Hematopoietic multipotent progenitor cell treated with erythropoietin and hydrocortisone succinate and interleukin-3 and kit ligand, for 8 days (in vitro differentiated cells): ENCODE measurements around the gene IZUMO1R.
"Not testable (repeated sequence)": the region's sequence is repeated elsewhere in the genome, so short reads cannot be mapped to it uniquely, and the experiment has no call there.

Source experiments
- DNase-seq: peaks from one replicate; pipeline ENCODE4 v3.0.0-alpha.2; 2015

Gene IZUMO1R

DNA sequence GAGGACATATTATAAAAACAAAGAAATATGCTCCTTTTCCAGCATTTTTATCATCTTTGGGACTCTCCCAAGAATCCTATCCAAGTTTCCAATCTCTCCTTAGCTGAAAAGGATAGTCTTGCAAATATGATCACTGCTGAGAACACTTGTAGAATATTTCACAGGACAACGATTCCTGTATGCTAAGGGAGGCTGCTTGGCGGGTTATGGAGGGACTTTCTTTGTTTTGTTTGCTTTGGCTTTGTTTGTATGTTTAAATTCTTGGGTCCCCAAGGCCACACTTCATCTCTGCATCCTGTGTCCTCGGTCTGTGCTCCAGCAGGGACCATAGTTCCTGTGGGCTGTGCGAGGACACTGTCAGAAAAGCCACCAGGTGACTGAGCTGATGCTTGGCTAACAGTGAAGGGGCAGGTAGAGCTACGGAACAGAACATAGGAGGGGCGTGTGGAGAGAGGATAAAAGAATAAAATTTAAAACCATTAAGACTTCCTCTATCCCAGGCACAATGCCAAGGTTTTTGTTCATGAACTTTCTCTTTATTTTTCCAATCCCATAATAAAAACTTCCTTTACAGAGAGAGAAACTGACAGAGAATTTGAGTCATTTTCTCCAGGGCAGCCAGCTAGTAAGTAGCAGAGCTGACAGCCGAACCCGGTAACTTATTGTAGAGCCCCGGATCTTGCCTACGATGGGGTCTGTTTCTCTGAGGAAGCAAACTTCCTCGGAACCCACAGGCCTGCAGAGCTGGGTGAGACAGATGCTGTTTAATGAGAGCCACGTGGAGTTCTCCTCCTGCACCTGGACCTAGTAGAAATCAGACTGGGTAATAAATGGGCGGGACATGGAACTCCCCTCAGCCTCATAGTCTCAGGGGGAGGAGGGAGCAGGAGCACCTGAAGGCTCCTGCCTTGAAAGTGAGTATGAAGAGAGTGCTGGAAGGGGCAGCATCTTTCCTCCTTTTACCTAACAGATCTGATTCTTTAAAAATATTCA, at the start of gene IZUMO1R:
Gene IZUMO1R, plus strand, starts transcription at position 615 of the 993 bp plus-strand sequence. CDS start 1,057 bp downstream, outside the sequence.
- DNase-seq: no peak

DNA sequence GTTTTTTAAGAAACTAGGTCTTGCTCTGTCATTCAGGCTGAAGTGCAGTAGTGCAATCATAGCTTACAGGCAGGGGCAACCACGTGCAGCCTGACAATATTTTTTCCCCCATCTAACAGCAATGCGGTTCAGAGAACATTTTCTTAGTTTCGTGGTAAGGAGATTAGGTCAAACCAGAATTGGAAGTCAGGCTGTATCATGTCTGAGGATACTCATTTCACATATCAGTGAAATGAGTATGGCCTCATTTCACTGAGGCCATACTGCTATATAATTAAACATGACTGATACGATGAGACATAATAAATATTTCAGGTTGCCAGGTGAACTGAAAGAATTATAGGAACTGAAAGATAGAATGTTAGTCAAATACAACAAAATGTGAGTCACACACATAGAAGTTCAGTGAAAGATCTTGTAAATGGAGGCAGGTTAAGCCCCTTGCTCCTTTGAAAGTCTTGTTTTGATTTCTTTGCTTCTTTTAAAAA, 32.5 kb upstream of the IZUMO1R start:
- DNase-seq: no peak

DNA sequence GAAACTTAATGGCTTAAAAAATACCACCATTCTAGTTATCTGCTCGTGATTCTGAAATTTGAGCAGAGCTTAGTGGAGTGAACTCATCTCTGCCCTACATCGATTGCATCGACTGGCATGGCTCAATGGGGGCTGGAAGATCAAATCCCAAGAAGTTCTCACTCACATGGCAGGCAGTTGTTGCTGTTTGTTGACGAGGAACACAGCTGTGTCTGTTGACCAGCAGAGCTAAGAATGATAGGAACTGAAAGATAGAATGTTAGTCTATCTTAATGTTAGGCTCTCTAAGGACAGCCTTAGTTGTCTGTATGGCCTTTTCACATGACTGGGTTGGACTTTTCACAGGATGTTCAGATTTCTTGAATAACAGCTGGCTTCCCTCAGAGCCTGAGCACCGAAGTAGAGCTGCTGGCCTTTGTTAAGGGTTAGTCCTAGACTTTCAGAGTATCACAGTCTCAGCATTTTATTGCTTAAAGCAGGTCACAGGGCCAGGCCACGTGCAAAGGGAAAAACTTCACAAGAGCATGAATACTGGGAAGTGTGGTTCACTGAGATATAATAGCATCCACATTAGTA, 31.6 kb upstream of the IZUMO1R start:
- DNase-seq: no peak

DNA sequence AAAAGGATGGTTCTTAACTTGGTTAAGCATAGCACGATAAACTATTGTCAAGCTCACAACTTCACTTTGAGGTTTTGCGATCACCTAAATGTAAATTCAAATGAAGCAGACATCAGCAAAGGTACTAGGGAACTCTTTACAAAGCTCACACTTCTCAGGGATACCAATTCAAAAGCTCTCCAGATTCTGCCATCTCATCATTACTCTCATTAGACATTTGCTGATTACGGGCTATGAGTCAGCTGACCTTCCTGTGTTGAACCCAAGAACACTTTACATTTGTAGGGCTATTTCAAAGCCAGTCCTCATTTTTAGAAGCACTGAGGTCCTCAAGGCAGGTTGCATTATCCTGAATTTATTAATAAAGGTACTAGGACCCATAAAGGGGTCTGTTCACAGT, 28.4 kb upstream of the IZUMO1R start:
- DNase-seq: no peak

DNA sequence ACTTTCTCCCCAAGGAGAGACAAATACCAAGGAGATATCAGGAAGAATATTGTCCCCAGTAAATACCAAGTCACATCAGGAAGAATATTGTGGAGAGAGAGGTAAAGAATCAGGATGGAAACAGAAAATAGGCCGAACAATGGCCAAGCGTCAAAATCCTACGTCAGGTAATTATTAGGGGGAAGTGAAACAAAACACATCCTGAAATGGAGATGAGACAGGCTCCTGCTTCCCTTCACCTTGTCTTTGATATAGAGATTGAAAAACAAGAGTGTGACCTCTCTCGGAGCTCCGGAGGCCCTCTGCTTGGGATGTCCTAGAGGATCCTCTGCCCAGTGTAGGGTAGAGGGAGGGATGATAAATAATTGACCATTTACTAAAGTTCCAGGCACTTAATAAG, 27.4 kb upstream of the IZUMO1R start:
- DNase-seq: no peak

DNA sequence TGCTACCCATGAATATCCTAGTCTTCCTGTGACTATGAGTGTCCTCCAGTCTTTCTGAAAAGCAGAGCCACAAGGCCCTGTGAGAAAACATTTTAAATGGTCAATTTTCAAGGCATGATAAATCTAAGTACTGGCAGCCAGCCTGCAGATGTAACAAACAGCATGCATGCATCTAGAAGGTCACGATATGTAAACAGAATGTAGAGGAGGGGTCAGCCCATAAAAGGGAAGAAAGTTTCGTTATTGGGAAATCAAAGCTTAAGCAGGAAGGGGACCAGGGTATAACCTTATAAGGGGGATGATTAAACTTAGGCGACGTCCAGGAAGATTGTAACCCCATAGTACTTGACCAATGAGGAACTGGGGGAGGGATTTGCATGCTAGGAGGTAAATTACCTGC, 26.2 kb upstream of the IZUMO1R start:
- not testable (repeated sequence) for DNase-seq

DNA sequence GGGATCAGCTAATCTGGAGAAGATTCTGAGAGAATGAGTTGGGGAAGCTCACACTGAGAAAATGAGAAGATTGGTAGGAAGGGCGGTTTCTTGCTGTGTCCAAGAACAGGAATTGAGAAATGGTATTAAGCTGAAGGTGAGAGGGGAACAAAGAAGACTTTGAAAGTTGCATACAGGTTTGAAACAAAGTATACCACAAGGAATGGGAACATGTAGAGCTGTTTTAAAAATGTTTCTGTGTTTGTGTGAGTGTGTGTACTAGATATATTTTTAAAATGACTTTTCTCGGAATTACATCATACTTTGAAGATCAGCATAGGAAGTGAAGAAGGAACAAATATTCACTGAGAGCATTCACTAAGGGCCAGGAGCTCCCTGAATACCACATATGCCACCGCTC, 24.4 kb upstream of the IZUMO1R start:
- no peak for DNase-seq

DNA sequence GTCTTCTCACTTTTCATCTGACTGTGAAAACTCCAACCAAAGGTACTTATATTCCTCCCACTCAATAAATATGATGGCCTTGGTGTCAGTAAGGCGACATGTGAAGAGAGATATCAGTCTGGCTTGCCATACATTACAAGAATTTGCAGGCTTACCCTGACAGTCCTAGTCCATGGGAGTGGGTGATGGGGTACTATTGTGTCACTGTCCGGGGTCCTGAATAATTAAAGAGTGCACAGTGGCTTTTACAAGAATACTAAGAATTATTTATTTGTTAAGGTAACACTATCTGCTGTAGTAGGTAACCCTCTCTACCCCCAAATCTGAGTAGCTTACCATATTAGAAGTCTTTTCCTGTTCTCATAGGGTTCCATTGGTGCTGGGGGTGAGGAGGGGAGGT, 23.1 kb upstream of the IZUMO1R start:
- DNase-seq: no peak

DNA sequence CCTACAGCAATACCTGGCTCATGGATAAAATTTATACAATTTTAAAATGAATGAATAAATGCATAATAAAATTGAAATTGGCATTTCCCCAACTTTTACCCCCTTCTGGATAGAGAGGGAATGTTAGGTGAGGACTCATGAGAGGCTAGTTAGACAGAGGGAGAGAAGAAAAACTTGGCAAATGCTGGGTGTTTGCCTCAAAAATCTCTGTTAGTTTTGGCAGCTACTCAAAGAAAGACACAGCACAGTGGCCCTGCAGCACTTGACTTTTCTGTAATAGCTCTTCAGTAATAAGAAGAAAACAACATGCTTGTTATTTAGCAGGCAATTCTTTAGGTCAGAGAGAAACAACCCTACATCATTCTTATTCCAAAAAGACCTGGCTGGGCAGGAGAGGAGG, 20.7 kb upstream of the IZUMO1R start:
- no peak for DNase-seq

DNA sequence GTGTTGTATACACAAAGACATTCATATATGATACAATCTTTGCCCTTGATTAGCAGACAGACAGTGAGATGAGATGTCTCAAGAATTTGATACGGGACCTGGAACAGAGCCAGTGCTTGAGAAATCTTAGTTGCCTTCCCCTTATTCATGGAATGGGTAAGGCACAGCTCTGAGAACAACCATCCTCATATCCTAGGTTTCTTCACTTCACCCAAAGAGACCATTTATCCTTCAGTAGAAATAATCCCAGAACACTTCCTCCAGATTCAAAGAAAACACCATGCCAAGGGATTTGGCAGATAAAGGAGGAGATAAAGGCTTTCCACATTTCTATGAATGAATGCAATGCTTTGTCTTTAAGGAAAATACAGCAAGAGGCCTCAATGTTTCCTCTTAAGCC, 8.8 kb upstream of the IZUMO1R start:
- no peak for DNase-seq

DNA sequence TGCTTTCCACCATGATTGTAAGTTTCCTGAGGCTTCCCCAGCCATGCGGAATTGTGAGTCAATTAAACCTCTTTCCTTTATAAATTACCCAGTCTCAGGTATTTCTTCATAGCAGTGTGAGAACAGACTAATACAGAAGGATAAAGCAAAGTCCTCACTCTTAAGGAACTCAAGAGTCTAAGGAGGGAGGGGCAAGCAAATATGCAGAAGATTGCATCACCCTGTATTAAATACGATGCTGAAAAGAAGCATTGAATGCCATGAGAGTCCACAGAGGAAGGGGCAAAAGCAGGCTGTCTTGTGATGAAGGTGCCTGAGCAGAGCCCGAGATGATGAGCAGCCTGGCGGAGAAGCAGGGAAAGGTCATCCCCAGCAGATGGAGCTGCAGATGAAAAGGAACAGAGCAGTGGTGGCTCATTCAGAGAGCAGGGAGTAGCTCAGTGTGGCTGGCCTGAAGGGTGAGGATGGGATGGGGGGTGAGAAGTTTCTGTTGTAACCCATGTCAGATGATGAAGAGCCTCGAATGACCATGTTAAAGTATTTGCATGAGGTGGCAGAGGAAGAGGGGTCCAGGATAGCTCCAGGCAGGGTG, 6.3 kb upstream of the IZUMO1R start:
- DNase-seq: peak; percentile 2

DNA sequence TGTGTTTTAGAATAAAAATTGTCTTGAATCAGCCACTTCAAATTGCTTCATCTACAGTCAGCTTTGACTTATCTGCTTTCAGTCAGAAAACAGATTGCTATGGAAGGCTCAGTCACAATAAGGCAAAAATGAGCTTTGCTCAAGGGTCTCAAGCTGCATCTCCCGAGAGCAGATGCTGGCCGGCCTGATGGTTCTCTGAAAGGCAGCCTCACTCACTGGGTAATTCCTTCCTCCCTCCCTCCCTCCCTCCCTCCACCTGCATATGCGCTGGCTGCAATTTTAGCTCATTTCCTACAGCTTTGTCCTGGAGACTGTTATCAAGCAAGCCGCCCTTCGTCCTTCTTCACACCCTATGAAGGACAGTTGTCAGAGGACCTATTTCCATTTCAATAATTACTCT, 1.6 kb upstream of the IZUMO1R start:
- DNase-seq: no peak

DNA sequence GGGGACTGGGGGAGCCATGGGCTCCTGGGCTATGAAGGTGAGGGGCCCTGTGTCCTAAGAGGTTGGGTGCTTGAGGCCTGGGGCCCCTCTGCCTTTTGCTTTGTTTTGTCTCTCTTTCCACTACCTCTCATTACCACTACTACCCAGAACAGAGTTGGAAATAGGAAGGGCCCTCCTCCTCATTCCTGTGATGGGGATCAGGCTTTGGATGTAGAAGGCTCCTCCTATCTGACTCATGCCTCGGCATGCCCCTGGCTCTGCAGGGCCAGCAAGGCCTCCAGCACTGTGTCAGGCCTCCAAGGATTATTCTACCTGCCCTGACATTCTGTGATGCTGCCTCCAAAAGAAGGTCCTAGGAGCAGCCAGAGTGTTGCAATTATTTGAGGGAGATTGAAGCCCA, 766 bp downstream of the IZUMO1R start:
- no peak for DNase-seq

DNA sequence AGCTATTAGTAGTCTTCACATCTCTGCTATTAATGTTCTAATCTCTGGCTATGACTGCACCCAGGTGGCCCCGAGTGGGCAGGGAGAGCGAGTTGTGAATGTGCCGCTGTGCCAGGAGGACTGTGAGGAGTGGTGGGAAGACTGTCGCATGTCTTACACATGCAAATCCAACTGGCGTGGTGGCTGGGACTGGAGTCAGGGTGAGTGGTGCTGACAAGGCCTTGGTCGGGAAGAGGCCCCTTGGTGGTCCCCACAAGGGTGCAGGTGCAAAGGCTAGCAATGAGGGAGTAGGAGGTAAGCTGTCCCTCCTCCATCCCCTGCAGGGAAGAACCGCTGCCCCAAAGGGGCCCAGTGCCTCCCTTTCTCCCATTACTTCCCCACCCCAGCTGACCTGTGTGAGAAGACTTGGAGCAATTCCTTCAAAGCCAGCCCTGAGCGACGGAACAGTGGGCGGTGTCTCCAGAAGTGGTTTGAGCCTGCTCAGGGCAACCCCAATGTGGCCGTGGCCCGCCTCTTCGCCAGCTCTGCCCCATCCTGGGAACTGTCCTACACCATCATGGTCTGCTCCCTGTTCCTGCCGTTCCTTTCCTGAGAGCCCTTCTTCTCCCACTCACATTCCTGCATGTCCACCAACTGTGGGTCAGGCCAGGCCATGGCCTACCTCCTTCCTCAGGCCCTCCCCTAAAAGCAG, 2.9 kb downstream of the IZUMO1R start:
- no peak for DNase-seq

DNA sequence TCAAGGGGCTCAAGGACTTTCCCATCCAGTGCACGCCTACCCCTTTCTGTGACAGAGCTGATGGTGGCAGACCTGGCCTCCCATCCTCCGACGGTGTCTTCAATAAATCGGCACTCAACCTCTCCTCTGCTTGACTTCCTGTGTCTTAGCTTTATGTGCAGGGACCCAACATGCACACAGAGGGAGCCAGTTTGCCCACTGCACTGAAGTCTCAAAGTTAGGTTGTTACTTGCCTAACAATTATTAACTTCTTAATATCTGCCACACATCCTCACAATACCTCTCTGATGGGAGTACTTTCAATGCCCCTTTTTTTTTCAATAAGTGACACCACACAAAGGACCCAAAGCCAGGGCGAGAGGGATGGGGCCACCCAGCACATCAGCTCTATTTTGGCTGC, 3.6 kb downstream of the IZUMO1R start:
- DNase-seq: no peak

DNA sequence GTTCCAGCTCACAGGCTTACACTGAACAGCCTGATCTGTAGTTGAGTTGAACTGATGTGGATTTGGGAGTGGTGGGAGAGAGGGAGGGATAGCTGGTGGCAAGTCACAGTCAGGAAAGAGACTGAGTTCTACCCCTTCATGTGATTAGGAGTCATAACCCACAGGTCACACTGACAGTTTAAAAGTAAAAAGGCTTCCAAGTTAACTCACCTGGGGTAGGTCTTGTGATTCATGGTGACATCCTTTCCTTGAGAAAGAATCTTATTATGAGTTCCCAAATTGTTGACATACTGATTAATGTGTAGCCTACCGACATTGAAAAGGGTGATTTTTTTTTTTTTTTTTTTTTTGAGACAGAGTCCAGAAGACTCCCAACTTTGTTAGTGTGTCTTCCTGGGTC, 5.4 kb downstream of the IZUMO1R start:
- DNase-seq: no peak

DNA sequence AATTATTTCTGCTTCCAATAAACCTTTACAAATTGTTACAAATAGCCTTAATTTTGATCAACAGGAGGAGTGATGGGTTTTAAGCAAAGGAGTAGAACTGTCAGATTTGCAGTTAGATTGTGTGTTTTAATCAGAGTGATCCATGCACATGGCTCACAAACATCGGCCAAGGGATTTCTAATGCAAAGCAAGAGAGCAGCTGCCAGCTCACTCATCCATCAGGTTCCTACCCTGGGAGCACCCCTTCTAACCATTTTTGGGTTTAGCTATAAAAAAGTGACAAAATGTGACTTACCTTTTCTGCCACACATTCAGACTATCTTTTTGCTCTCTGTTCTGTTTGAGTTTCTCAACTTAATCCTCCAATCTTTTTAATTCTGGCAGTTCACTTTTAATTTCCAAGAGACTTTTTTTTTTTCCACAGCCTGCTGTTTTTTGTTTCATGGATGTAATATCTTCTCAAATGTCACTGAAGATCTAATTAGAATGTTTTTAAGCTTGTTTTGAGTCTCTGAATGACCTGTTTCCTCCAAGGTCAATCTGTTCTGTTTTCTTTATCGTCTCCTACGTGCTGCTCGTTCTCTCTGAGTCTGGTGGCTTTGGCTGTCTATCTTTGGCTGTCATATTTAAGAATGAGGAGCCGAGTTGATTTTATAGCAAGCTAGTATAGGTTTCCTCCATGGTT, 6.0 kb downstream of the IZUMO1R start:
- DNase-seq: no peak

DNA sequence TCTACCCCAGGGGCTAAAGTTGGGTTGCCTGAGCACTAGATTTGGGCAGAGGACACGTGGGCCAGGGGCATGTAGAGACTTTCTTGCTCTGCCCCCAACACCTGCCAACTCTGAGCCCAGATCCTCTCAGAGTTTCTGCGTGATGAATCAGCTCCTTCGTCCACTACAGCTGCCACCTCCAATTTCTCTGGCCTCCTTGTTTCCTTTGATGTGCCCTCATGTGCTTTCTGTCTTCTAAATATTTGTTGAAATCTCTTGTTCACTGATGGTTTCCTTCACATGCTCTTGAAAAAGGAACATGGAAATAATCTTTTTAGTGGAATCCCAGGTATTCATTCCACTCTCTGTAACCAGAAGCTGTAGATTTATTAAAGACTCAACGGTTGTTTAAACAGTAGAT, 8.0 kb downstream of the IZUMO1R start:
- no peak for DNase-seq

DNA sequence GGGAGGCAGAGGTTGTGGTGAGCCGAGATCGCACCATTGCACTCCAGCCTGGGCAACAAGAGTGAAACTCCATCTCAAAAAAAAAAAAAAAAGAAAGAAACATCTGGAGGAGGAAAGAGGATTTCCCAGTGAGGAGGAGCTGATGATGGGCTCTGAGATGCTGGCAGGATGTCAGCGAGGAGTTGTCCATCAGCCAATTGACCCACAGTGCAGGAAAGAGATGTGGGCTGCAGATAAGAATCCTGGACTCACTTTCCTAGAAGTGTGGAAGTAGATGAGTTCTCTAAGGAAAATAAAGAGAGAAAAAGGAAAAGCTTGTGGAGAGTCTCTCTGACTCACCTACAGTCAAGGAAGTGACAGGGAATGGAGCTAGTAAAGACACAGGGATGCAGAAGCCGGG, 9.7 kb downstream of the IZUMO1R start:
- DNase-seq: no peak

DNA sequence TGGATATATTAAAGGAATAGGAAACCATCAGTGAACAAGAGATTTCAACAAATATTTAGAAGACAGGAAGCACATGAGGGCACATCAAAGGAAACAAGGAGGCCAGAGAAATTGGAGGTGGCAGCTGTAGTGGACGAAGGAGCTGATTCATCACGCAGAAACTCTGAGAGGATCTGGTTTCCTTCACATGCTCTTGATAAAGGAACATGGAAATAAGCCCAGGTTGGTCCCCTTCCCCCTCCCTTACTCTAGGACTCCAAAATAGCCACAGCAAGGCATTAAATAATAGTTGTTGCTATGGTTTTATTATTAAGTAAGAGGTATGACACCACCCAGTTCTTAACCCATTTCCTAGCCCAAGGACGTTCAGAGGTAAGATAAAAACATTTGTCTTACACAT, 11.3 kb downstream of the IZUMO1R start:
- no peak for DNase-seq

DNA sequence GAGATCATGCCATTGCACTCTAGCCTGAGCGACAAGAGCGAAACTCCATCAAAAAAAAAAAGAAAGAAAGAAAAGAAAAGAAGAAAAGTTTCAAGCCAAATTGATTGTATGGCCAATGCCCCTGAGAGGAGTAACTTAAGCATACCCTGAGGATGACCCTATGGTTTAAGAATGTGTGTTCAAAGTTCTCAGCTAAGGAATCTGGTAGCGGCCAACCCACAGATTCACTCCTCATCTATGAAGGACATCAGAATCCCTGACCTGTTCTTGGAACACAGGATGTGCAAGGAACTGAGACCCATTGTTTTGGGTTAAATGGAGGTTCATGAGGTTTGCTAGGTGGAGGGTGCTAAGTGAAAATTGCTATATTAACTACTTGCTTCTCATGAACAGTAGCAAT, 18.1 kb downstream of the IZUMO1R start:
- no peak for DNase-seq

DNA sequence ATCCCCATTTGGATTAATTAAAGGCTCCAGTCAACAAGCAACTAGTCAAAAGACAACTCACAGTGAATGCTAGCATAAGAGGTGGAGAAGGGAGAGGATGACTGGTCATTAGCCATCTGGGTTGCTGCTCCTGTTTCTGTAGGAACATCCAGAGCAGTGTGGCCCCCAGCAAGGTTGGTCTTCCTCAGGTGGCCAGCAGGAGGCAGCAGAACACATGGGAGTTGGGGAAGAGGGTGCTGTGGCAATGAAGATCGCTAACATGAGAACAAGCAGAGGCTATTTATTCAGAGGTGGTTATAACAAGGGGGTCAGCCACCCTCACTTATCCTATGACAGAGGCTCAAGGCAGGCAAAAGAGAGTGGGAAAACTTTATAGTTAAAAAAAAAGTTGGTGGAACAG, 21.3 kb downstream of the IZUMO1R start:
- DNase-seq: peak; percentile 59

DNA sequence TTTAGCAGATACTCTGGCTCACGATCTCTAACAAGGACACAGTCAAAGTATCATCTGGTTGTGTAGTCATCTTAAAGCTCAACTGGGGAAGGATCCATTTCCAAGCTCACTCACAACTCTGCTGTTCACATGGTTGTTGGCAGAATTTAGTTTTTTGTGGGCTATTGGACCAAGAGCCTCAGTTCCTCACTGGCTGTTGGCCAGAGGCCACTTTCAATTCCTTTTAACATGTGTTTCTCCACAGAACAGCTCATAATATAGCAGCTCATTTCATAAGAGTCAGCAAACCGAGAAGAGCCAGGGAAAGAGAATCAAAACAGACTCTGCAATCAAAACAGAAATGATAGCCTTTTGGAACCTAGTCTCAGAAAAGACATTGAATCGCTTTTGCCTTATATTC, 22.6 kb downstream of the IZUMO1R start:
- DNase-seq: no peak
